ENCODE data around the gene NUP50. TPM values are rescaled to one million over a fixed set of nuclear protein-coding genes. Genes with fewer than 3 reads are reported as not detected.

NUP50 gene
- total and polyA plus RNA-seq, 2 donors (not counting 1 experiment from before 2014, with no cell fraction given), result 17.4 to 29.2 TPM

- no peak for DNase-seq (ENCODE audit: low read depth in 2 of 2)
- H3K9ac ChIP-seq (ENCODE audit: insufficient read depth, low read length), result no peak overlapping the region
- H3K4me3 ChIP-seq (replicated peaks in 1 of 4; ENCODE audit: control extremely low read depth in 1 of 4, insufficient read depth in 1 of 4, low read depth in 3 of 4, low read length in 4 of 4), result no peak overlapping the region
- no peak overlapping the region for H3K4me2 ChIP-seq (ENCODE audit: extremely low read depth, insufficient read depth, low read length)
- TF ChIP-seq EZH2 (IDR thresholded peaks at IDR 0.05; ENCODE audit: low read length, missing control alignments) (no peak), CTCF (conservative IDR thresholded peaks at IDR 0.05 in 1 of 2, IDR thresholded peaks at IDR 0.05 in 1 of 2; ENCODE audit: low read depth in 1 of 2, low read length in 2 of 2) (no peak)
- H3K9me3 ChIP-seq (ENCODE audit: control insufficient read depth, insufficient read depth, low read depth, low read length), result no peaks in the 10 kb centered on the region
- no peaks in the 10 kb centered on the region for H3K27me3 ChIP-seq (ENCODE audit: control insufficient read depth, insufficient read depth, low read length)
- H3K27ac ChIP-seq (ENCODE audit: insufficient read depth, low read length), result no peak overlapping the region
- no peak overlapping the region for H2AFZ ChIP-seq (ENCODE audit: low read length)
- peaks cover 2% of the 10 kb centered on the region for H3K4me1 ChIP-seq (ENCODE audit: control insufficient read depth, extremely low read depth, insufficient read depth, low read length)
- H3K36me3 ChIP-seq (ENCODE audit: control insufficient read depth, insufficient read depth, low read length), result no peaks in the 10 kb centered on the region
- no peaks in the 10 kb centered on the region for H3K79me2 ChIP-seq (ENCODE audit: control insufficient read depth, insufficient read depth, low read length)
- no peaks in the 10 kb centered on the region for H4K20me1 ChIP-seq (ENCODE audit: control insufficient read depth, extremely low read depth, insufficient read depth, low read length)
These were observed 72.2 kb downstream of the NUP50 start for GRCh38 chr22:45235851-45236342.

GRCh38 chr22:45237065-45237990, 73.6 kb downstream of the NUP50 start:
- H3K4me1 ChIP-seq (ENCODE audit: control insufficient read depth, extremely low read depth, insufficient read depth, low read length), result peaks cover 2% of the 10 kb centered on the region
- H3K36me3 ChIP-seq (ENCODE audit: control insufficient read depth, insufficient read depth, low read length), result no peaks in the 10 kb centered on the region
- no peak overlapping the region for H3K9ac ChIP-seq (ENCODE audit: insufficient read depth, low read length)
- no peaks in the 10 kb centered on the region for H4K20me1 ChIP-seq (ENCODE audit: control insufficient read depth, extremely low read depth, insufficient read depth, low read length)
- H3K27ac ChIP-seq (ENCODE audit: insufficient read depth, low read length), result no peak overlapping the region
- no peaks in the 10 kb centered on the region for H3K79me2 ChIP-seq (ENCODE audit: control insufficient read depth, insufficient read depth, low read length)
- no peak overlapping the region for H2AFZ ChIP-seq (ENCODE audit: low read length)
- TF ChIP-seq CTCF (conservative IDR thresholded peaks at IDR 0.05 in 1 of 2, IDR thresholded peaks at IDR 0.05 in 1 of 2; ENCODE audit: low read depth in 1 of 2, low read length in 2 of 2) (no peak), EZH2 (IDR thresholded peaks at IDR 0.05; ENCODE audit: low read length, missing control alignments) (no peak)
- DNase-seq (ENCODE audit: low read depth in 2 of 2), result no peak
- H3K27me3 ChIP-seq (ENCODE audit: control insufficient read depth, insufficient read depth, low read length), result no peaks in the 10 kb centered on the region
- H3K9me3 ChIP-seq (ENCODE audit: control insufficient read depth, insufficient read depth, low read depth, low read length), result no peaks in the 10 kb centered on the region
- H3K4me2 ChIP-seq (ENCODE audit: extremely low read depth, insufficient read depth, low read length), result no peak overlapping the region
- no peak overlapping the region for H3K4me3 ChIP-seq (replicated peaks in 1 of 4; ENCODE audit: control extremely low read depth in 1 of 4, insufficient read depth in 1 of 4, low read depth in 3 of 4, low read length in 4 of 4)

Other genes with a start within 250 kb of the NUP50 start
- under 0.01 and 0.17 TPM in 2 replicates for gene PHF21B, start 153.9 kb upstream of the NUP50 start, total RNA-seq
- 0.06 TPM in 1 of 2 replicates, not detected in the other for gene PHF21B, start 153.9 kb upstream of the NUP50 start, polyA plus RNA-seq
- 20.5 and 30.9 TPM in 2 replicates for gene KIAA0930, start 77.0 kb downstream of the NUP50 start, total RNA-seq
- 28.2 and 38.2 TPM in 2 replicates for gene KIAA0930, start 77.0 kb downstream of the NUP50 start, polyA plus RNA-seq
- not detected in 2 replicates for gene UPK3A, start 121.0 kb downstream of the NUP50 start, total RNA-seq
- gene UPK3A, start 121.0 kb downstream of the NUP50 start, polyA plus RNA-seq, result not detected in 2 replicates
- 16.5 and 23.4 TPM in 2 replicates for gene FAM118A, start 146.0 kb downstream of the NUP50 start, total RNA-seq
- 18.0 and 27.0 TPM in 2 replicates for gene FAM118A, start 146.0 kb downstream of the NUP50 start, polyA plus RNA-seq
- gene SMC1B, start 249.7 kb downstream of the NUP50 start, total RNA-seq, result not detected in 2 replicates
- gene SMC1B, start 249.7 kb downstream of the NUP50 start, polyA plus RNA-seq, result 0.01 TPM in 1 of 2 replicates, not detected in the other
- under 0.01 TPM in 1 of 2 replicates, not detected in the other for gene RIBC2, start 249.8 kb downstream of the NUP50 start, total RNA-seq
- 1.6 and 2.1 TPM in 2 replicates for gene RIBC2, start 249.8 kb downstream of the NUP50 start, polyA plus RNA-seq

Measured in fibroblast of lung (primary cell).